SU-DHL-6 (cell line): Measurements from ENCODE around the gene C5AR2.

ENCODE experiments used
- H2AFZ ChIP-seq: fragments of 200-600 bp; sonication (generic); 2 replicates; pipeline ENCODE4 v1.6.1; 2014; ENCODE audit warnings: low read depth, mild to moderate bottlenecking, moderate library complexity, mixed read lengths, antibody characterized with exemption, low read length; ENCODE audit not compliant: severe bottlenecking
- H3F3A ChIP-seq: fragments of 200-600 bp; shearing (Covaris generic); 2 replicates; pipeline ENCODE4 v1.6.0; 2016; ENCODE audit warnings: antibody characterized with exemption, mild to moderate bottlenecking; ENCODE audit not compliant: insufficient read depth
- H3K27ac ChIP-seq: fragments of 200-600 bp; sonication (generic); 2 replicates; pipeline ENCODE4 v1.5.1; 2016; ENCODE audit warnings: low read depth, mild to moderate bottlenecking, low read length, moderate library complexity, mixed read lengths
- H3K27me3 ChIP-seq: fragments of 200-600 bp; sonication (generic), shearing (Covaris generic); 2 replicates; pipeline ENCODE4 v1.6.0; 2014; ENCODE audit warnings: mild to moderate bottlenecking, low read length
- H3K36me3 ChIP-seq: fragments of 200-600 bp; sonication (generic); 2 replicates; pipeline ENCODE4 v1.6.1; 2014; ENCODE audit warnings: mild to moderate bottlenecking, low read length, mixed read lengths
- H3K4me2 ChIP-seq: fragments of 300-600, 200-600 bp; shearing (Covaris generic), sonication (generic); 2 replicates; pipeline ENCODE4 v1.6.0; 2014; ENCODE audit warnings: low read length, low read depth, mild to moderate bottlenecking; ENCODE audit not compliant: poor library complexity, severe bottlenecking
- H3K4me3 ChIP-seq: fragments of 200-600 bp; sonication (generic); 2 replicates; pipeline ENCODE4 v1.5.1; 2014; ENCODE audit warnings: antibody characterized with exemption, low read length, mild to moderate bottlenecking, mixed read lengths; ENCODE audit not compliant: insufficient read depth, poor library complexity, severe bottlenecking
- H3K79me2 ChIP-seq: fragments of 200-600 bp; sonication (generic); 2 replicates; pipeline ENCODE4 v1.6.1; 2014; ENCODE audit warnings: mild to moderate bottlenecking, low read length, moderate library complexity; ENCODE audit not compliant: insufficient read depth
- H3K9ac ChIP-seq: fragments of 200-600 bp; sonication (generic); 2 replicates; pipeline ENCODE4 v1.7.0; 2014; ENCODE audit warnings: mild to moderate bottlenecking, low read length
- H3K9me2 ChIP-seq: fragments of 200-600 bp; sonication (generic); replicated peaks from 2 replicates; pipeline ENCODE4 v1.6.1; 2014; ENCODE audit warnings: low read length; ENCODE audit not compliant: insufficient read depth
- H3K9me3 ChIP-seq: fragments of 200-600 bp; sonication (generic); 2 replicates; pipeline ENCODE4 v1.6.1; 2014; ENCODE audit warnings: low read length, mixed read lengths; ENCODE audit not compliant: insufficient read depth
- H4K20me1 ChIP-seq: fragments of 200-600 bp; sonication (generic); 2 replicates; pipeline ENCODE4 v1.6.1; 2014; ENCODE audit warnings: low read depth, mild to moderate bottlenecking, antibody characterized with exemption, low read length, moderate library complexity, mixed read lengths
- EZH2phosphoT487 ChIP-seq: fragments of 200-600 bp; sonication (generic), shearing (Covaris generic); conservative IDR thresholded peaks from 2 replicates; pipeline ENCODE4 v1.6.1; 2018; ENCODE audit warnings: mild to moderate bottlenecking, antibody characterized with exemption, low read length, moderate library complexity, mixed read lengths
- TF ChIP-seq, protein P1 (sequence below): fragments of 200-600 bp; sonication (generic); IDR thresholded peaks from one replicate; pipeline ENCODE4 v1.5.1; 2017; ENCODE audit warnings: antibody characterized with exemption, mild to moderate bottlenecking, low read length, moderate library complexity; ENCODE audit not compliant: insufficient read depth, poor library complexity, severe bottlenecking

The C5AR2 gene

DNA sequence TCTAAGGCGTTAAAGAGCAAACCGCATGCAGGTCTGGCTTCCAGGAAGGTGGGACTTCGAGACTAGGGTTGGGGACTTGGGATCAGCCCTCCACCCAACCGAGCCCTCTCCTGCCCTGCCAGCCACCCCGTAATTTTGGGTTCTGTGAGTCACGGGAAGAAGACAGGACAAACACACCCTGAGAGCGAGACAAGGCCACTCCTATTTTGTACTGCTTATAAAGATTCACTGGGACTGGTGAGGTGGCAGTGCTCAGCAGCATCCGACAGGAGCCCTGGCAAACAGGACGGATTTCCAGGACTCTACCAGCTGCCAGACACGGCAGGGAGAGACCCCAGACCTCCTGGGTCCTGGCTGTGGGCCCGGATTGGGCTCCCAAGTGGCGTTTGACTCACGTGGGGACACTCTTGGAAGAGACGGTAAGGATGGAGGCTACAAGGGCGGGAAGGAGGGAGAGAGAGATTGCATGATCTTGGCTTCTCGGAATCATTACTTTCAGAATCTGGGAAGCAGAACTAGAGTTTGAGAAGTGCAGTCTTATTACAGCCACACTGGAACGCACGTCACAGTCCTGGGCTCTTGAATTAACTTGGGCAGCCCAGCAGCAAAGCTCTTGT lies at the start of gene C5AR2:
TSS of gene C5AR2 (plus strand) at position 245 of the 617 bp plus-strand sequence. CDS start 8,625 bp downstream, outside the sequence.
- H3F3A ChIP-seq = no peaks in the 10 kb centered on the region
- no peaks in the 10 kb centered on the region for H3K27me3 ChIP-seq
- no peak within 1 kb of the TSS for H3K9ac ChIP-seq
- H3K27ac ChIP-seq = no peak within 1 kb of the TSS
- H4K20me1 ChIP-seq = no peaks in the 10 kb centered on the region
- no peak within 1 kb of the TSS for H3K4me2 ChIP-seq
- H3K79me2 ChIP-seq = no peaks in the 10 kb centered on the region
- no peaks in the 10 kb centered on the region for H3K36me3 ChIP-seq
- H3K4me3 ChIP-seq = no peak within 1 kb of the TSS
- no peak for TF ChIP-seq EZH2phosphoT487
- TF ChIP-seq, protein P1, sequence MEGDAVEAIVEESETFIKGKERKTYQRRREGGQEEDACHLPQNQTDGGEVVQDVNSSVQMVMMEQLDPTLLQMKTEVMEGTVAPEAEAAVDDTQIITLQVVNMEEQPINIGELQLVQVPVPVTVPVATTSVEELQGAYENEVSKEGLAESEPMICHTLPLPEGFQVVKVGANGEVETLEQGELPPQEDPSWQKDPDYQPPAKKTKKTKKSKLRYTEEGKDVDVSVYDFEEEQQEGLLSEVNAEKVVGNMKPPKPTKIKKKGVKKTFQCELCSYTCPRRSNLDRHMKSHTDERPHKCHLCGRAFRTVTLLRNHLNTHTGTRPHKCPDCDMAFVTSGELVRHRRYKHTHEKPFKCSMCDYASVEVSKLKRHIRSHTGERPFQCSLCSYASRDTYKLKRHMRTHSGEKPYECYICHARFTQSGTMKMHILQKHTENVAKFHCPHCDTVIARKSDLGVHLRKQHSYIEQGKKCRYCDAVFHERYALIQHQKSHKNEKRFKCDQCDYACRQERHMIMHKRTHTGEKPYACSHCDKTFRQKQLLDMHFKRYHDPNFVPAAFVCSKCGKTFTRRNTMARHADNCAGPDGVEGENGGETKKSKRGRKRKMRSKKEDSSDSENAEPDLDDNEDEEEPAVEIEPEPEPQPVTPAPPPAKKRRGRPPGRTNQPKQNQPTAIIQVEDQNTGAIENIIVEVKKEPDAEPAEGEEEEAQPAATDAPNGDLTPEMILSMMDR = no peak
- no peaks in the 10 kb centered on the region for H3K9me2 ChIP-seq
- no peaks in the 10 kb centered on the region for H3K9me3 ChIP-seq
- no peak within 1 kb of the TSS for H2AFZ ChIP-seq

DNA sequence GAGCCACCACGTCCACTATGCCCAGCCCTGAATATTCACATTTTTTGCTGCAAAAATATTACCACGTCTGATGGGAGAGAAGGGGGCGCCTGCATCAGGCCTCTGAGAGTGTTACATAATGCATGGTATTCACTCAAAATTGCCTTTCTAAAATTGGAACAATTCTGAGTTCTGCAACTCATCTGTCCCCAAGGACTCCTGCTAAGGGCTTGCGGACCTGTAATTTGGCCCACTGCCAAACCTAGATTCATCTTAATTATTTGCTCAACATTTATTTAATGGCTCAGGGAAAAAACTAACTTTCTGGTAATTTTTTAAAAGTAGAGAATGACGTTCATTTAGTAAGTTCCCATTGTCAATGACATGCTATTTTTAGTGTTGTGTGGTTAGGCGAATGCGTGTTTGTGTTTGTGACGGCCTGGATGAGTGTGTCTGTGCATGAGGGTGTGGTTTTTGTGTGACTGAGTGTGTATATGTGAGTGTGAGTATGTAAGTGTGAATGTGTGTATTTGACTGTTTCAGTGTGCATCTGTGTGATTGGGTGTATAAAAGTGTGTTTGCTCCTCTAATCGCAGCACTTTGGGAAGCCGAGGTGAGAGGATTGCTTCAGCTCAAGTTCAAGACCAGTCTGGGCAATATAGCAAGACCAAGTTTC lies 48.4 kb upstream of the C5AR2 start:
- Histone ChIP-seq H3K4me3 (no peak overlapping the region), H3K9me3 (no peaks in the 10 kb centered on the region), H3K4me2 (no peak overlapping the region), H3K27ac (no peak overlapping the region), H3K36me3 (no peaks in the 10 kb centered on the region), H3K27me3 (no peaks in the 10 kb centered on the region), H3K9me2 (no peaks in the 10 kb centered on the region), H3K79me2 (no peaks in the 10 kb centered on the region), H2AFZ (no peak overlapping the region), H4K20me1 (no peaks in the 10 kb centered on the region), H3K9ac (no peak overlapping the region), H3F3A (peaks cover 7% of the 10 kb centered on the region)
- TF ChIP-seq EZH2phosphoT487 = no peak
- TF ChIP-seq, protein P1 = no peak

DNA sequence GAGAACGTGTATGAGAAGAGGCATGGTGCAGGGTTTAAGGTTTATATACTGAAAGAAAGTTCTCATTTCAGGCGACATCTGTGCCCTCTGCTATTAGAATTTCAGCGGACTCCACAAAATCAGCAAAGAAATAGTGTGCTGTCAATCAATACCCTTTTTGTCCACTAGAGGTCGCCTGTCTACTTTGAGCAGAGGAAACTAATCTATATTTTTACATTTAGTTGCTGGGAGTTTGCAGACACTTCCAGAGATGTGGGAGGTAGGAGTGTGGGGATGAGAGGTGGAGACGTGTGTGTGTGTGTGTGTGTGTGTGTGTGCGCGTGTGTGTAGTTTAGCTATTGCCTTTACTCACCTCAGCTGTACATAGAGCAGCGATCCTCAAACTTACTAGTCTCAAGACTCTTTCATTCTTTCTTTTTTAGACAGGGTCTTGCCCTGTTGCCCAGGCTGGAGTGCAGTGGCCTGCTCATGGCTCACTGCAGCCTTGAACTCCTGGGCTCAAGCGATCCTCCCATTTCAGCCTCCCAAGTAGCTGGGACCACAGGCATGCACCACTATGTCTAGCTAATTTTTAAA lies 47.6 kb upstream of the C5AR2 start:
- Histone ChIP-seq H3K9ac (no peak overlapping the region), H3K4me3 (no peak overlapping the region), H3K9me2 (no peaks in the 10 kb centered on the region), H3K27ac (no peak overlapping the region), H4K20me1 (no peaks in the 10 kb centered on the region), H3K79me2 (no peaks in the 10 kb centered on the region), H3K9me3 (no peaks in the 10 kb centered on the region), H3F3A (peaks cover 14% of the 10 kb centered on the region), H3K36me3 (no peaks in the 10 kb centered on the region), H2AFZ (no peak overlapping the region), H3K27me3 (no peaks in the 10 kb centered on the region), H3K4me2 (no peak overlapping the region)
- TF ChIP-seq, protein P1 = peak; percentile 81
- no peak for TF ChIP-seq EZH2phosphoT487
